Esophagus (tissue), 2 donors: ENCODE data around the gene HSPB9. TPM values are rescaled to one million over a fixed set of nuclear protein-coding genes. Genes with fewer than 3 reads are reported as not detected.

ENCODE experiments used
- H3K27ac ChIP-seq, 2 donors: one replicate each; pipeline ENCODE4 v1.5.1; 2013; ENCODE audit warnings: low read depth in 2 of 2, mild to moderate bottlenecking in 2 of 2, inconsistent platforms in 1 of 2, low read length in 1 of 2, moderate library complexity in 1 of 2
- H3K27me3 ChIP-seq, 2 donors: one replicate each; pipeline ENCODE4 v1.6.1; 2013; ENCODE audit warnings: low read length in 2 of 2, control low read depth in 1 of 2, mild to moderate bottlenecking in 1 of 2; ENCODE audit not compliant: insufficient read depth in 2 of 2, control insufficient read depth in 1 of 2
- H3K36me3 ChIP-seq, 2 donors: one replicate each; pipeline ENCODE4 v1.6.1; 2013; ENCODE audit warnings: low read length in 1 of 2; ENCODE audit not compliant: control insufficient read depth in 2 of 2, insufficient read depth in 2 of 2
- H3K4me1 ChIP-seq, 2 donors: one replicate each; pipeline ENCODE4 v1.6.1; 2013; ENCODE audit warnings: low read length in 1 of 2; ENCODE audit not compliant: control insufficient read depth in 2 of 2, insufficient read depth in 2 of 2
- H3K4me3 ChIP-seq, 2 donors: one replicate each; pipeline ENCODE4 v1.5.1; 2013; ENCODE audit warnings: low read length in 2 of 2, mild to moderate bottlenecking in 2 of 2, low read depth in 1 of 2, moderate library complexity in 1 of 2
- H3K9me3 ChIP-seq, 2 donors: one replicate each; pipeline ENCODE4 v1.6.1; 2013; ENCODE audit warnings: mild to moderate bottlenecking in 2 of 2, low read depth in 1 of 2, low read length in 1 of 2, moderate library complexity in 1 of 2; ENCODE audit not compliant: control insufficient read depth in 2 of 2, insufficient read depth in 1 of 2
- WGBS, 2 donors: extraction: QIAGEN DNeasy Blood & Tissue Kit; methylation state at CpG; one replicate each; pipeline ENCODE4 v1.1.7; 2013; 5-methylcytosine and 5-hydroxymethylcytosine counted together
- polyA plus RNA-seq, 2 donors: library from polyadenylated mRNA; stranded (reverse); fragments of 200-250 nt; gene quantifications; one replicate each; pipeline ENCODE4 v1.2.3, GENCODE V29; 2013
- donor health status: healthy with polysubstance abuse.
- donor health status: Bipolar disorder and iron deficiency.

HSPB9 gene
- polyA plus RNA-seq, 2 donors: 0.04 TPM

DNA sequence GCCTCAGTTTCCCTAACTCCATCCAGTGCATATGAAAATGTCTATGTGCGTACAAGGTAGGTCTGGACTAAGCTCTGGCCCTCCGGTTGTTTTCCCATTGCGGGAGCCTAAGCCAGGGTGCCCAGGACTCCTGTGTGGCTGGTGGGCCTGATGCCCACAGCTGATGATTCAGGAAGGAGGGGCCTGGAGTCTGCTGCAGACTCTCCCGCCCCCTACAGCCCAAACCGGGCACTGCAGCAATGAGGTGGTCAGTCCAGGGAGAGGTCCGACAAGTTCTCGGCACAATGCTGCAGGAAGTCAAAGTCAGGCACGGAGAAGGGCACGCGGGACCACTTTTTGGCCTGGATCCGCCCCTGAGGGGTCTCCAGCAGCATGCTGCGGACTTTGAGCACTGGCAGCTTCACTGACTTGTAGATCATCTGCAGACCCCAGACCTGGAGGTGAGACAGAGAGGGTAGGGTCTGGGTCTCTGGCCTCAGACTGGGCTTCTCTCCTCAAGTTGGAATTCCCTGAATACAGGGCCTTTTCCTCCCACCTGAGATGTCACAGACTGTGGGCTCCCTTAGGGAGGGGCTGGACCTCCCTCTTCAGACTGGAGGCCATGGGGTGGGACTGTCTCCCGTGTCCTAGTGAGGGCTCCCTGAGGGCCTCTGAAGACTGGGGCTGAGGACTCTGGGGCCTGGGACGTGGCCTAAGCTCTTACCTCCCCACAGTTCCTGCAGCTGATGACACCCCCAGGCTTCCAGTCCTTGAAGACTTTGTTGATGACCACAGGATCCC is 20.9 kb upstream of the HSPB9 start:
- H3K27ac ChIP-seq: no peak overlapping the region
- peaks cover 0 to 4% of the 10 kb centered on the region in 2 donors for H3K27me3 ChIP-seq
- no peaks in the 10 kb centered on the region for H3K9me3 ChIP-seq
- no peaks in the 10 kb centered on the region for H3K36me3 ChIP-seq
- peaks cover 6 to 8% of the 10 kb centered on the region in 2 donors for H3K4me1 ChIP-seq
- 48 to 49% methylated on average over 14 of the region's 14 CpGs for WGBS, 2 donors
- H3K4me3 ChIP-seq: no peak overlapping the region

- H3K4me3 ChIP-seq: no peak overlapping the region
- H3K4me1 ChIP-seq: peaks cover 5 to 11% of the 10 kb centered on the region in 2 donors
- no peaks in the 10 kb centered on the region for H3K9me3 ChIP-seq
- no peaks in the 10 kb centered on the region for H3K27me3 ChIP-seq
- no peak overlapping the region for H3K27ac ChIP-seq
- H3K36me3 ChIP-seq: peaks cover 0 to 6% of the 10 kb centered on the region in 2 donors
- 86 to 87% methylated on average over 11 of the region's 11 CpGs for WGBS, 2 donors
Measured at GRCh38 chr17:42103221-42103954, 19.2 kb upstream of the HSPB9 start.

DNA sequence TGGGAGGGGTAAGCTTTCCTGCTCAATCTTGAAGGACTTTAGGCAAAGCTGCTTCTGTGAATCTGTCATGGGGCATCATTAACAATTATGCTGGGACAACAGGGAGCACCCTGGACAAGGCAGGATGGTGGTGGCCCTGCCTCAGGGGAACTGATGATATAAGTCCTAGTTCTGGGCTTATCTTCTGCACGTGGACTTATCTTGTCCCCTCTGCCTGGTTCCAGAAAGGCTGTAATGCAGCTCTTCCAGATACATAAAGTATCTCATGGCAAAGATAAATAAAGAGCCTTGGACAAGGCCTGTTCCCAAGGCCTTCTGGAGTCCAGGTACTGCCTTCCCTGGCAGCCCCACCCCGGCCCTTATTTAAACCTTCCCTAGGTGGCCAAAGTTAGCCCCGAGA is 18.3 kb upstream of the HSPB9 start:
- no peaks in the 10 kb centered on the region for H3K27me3 ChIP-seq
- H3K4me1 ChIP-seq: peaks cover 3 to 11% of the 10 kb centered on the region in 2 donors
- H3K27ac ChIP-seq: no peak overlapping the region
- no peak overlapping the region for H3K4me3 ChIP-seq
- peaks cover 0 to 7% of the 10 kb centered on the region in 2 donors for H3K36me3 ChIP-seq
- H3K9me3 ChIP-seq: no peaks in the 10 kb centered on the region
- 85 to 87% methylated on average over 3 of the region's 3 CpGs for WGBS, 2 donors

DNA sequence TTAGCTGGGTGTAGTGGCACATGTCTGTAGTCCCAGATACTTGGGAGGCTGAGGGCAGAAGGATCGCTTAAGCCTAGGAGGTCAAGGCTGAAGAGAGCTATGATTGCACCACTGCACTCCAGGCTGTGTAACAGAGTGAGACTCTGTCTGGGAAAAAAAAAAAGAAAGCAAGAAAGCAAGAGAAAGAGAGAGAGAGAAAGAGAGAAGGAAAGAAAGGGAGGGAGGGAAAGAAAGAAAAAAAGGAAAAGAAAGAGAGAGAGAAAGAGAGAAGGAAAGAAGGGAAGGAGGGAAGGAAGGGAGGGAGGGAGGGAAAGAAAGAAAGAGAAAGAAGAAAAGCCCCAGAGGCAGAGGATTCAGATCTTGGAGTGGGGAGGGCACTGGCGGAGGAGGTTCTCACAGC is 16.6 kb upstream of the HSPB9 start:
- Histone ChIP-seq H3K27ac (no peak overlapping the region), H3K4me1 (peaks cover 3 to 13% of the 10 kb centered on the region in 2 donors), H3K36me3 (peaks cover 0 to 7% of the 10 kb centered on the region in 2 donors), H3K4me3 (no peak overlapping the region), H3K27me3 (no peaks in the 10 kb centered on the region), H3K9me3 (no peaks in the 10 kb centered on the region)
- WGBS, 2 donors: 81 to 83% methylated on average over 2 of the region's 2 CpGs

GRCh38 chr17:42107124-42107523 is 15.5 kb upstream of the HSPB9 start:
- Histone ChIP-seq H3K27ac (no peak overlapping the region), H3K4me1 (peaks cover 4 to 23% of the 10 kb centered on the region in 2 donors), H3K27me3 (no peaks in the 10 kb centered on the region), H3K36me3 (peaks cover 0 to 7% of the 10 kb centered on the region in 2 donors), H3K4me3 (no peak overlapping the region), H3K9me3 (no peaks in the 10 kb centered on the region)
- 71 to 78% methylated on average over 6 of the region's 6 CpGs for WGBS, 2 donors

DNA sequence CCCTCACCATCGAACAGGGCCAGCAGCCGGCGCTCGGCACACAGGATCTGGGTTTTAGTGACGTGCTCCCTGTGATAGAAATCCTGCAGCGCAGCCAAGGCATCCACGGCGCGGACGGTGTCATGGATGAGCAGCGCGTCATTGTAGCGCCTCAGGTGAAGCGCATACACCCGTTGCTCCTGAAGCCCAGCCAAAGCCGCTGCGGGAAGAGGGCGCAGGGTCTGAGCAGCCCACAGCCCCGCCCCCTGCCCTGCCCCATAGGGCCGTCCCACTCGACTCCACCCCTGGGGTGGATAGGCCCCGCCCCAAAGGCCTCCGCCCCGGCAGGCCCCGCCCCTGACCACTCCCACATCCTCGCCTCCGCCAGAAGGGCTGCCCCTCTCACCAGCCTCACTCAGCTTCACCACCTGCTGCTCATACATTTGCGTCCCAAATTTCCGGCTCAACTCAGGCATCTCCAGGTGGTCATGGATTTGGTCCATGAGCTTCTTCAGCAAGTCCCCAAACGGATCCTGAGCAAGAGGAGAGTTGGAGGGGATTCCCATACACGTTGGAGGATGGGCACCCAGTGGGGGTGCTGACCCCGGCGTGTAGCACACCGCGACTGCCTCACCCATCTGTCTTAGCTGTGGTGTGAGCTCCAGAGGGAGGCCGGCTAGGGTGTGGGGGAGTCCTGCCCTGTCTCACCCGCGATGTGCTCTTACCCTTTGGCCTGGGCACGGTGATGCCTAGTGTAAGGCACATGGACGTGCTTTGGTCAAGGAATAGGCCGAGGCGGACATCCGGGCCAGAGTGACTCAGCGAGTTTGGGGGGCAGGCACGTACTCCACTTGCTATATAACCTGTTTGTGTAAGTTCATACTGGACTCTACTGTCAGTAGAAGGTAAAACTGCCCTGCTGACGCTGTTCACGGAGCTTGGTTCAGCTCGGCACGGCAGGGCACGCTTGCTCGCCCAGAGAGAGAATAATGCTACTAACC is 14.7 kb upstream of the HSPB9 start:
- 52 to 54% methylated on average over 50 to 51 of the region's 51 CpGs for WGBS, 2 donors
- no peak overlapping the region for H3K27ac ChIP-seq
- H3K4me3 ChIP-seq: no peak overlapping the region

DNA sequence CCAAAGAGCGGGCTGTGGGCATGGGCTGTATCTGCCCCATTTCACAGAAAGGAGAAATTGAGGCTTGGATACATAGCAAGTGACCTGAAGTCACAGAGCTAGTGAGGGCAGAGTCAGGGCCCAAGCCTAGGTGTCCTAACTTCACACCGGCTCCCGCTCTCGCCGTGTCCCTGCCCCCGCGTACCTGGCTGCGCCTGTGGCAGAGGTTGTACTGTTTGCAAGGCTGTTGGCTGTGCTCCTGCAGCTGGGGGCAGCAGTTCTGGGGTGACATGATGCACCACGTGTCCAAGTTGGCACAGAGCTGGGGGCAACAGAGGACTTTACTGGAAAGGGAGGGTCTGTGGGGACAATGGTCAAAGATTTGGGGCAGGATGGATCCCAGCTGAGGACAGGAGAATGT is 13.5 kb upstream of the HSPB9 start:
- peaks cover 0 to 10% of the 10 kb centered on the region in 2 donors for H3K36me3 ChIP-seq
- no peaks in the 10 kb centered on the region for H3K9me3 ChIP-seq
- H3K4me3 ChIP-seq: no peak overlapping the region
- peaks cover 4 to 24% of the 10 kb centered on the region in 2 donors for H3K4me1 ChIP-seq
- WGBS, 2 donors: 94 to 95% methylated on average over 8 to 9 of the region's 9 CpGs
- H3K27ac ChIP-seq: no peak overlapping the region
- H3K27me3 ChIP-seq: no peaks in the 10 kb centered on the region

More for the DNA sequence above, 14.7 kb upstream of the HSPB9 start:
- peaks cover 0 to 7% of the 10 kb centered on the region in 2 donors for H3K36me3 ChIP-seq
- H3K9me3 ChIP-seq: no peaks in the 10 kb centered on the region
- H3K27me3 ChIP-seq: no peaks in the 10 kb centered on the region
- peaks cover 4 to 26% of the 10 kb centered on the region in 2 donors for H3K4me1 ChIP-seq

- WGBS, 2 donors: 89 to 91% methylated on average over 18 of the region's 18 CpGs
- Histone ChIP-seq H3K4me3 (no peak overlapping the region), H3K36me3 (peaks cover 0 to 15% of the 10 kb centered on the region in 2 donors), H3K4me1 (peaks cover 4 to 24% of the 10 kb centered on the region in 2 donors), H3K27me3 (no peaks in the 10 kb centered on the region), H3K9me3 (no peaks in the 10 kb centered on the region), H3K27ac (no peak overlapping the region)
Measured at GRCh38 chr17:42110301-42111264, 12.0 kb upstream of the HSPB9 start.
